Stimulated activated CD4-positive, alpha-beta T cell treated with anti-CD3 and anti-CD28 coated beads, Interleukin-1b, Interleukin-23, amount 100 ng/mL, for 4 hours (primary cell): ENCODE measurements around the gene PPP1R27.

Experiments
- DNase-seq, 2 donors: peaks; one replicate each; pipeline ENCODE4 v3.0.0-alpha.2; 2020; ENCODE audit warnings: low read depth in 2 of 2

Gene PPP1R27

DNA sequence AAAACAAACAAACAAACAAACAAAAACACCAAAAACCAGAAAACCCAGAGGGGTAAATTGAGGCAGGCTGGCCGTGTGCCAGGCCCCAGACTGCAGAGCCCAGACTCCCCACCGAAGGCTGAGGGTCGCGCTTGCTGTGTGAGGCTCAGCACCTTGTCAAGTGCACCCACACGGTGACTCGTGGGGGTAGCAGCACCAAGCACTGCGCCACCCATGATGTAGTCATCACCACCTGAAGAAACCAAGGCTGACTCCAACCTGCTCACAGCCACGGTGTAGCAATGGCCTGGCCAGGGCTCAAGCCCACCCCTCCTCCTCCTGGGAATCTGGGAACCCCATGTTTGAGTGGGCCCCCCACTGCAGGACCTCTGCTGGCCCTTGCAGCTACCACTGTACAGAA lies 13.7 kb downstream of the PPP1R27 start:
- no peak for DNase-seq

DNA sequence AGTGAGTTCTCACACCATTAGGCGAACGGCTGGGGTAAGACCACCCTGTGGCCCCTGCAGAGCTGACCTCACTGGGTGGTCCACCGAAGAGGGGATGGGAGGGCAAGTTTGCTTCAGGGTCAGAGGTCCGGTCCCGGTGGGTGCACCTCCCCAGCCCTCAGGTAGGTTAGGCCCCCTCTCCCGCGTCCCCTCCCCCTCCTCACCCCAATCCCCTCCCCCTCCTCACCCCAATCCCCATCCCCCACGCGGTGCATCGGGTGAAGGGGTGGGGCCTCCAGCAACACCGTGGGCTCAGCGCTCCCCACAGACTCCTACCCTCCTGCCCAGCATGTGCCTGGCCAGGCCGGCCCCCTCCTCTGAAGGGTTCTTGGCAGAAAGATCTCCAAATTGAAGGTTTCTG lies 15.1 kb downstream of the PPP1R27 start:
- DNase-seq: no peak

DNA sequence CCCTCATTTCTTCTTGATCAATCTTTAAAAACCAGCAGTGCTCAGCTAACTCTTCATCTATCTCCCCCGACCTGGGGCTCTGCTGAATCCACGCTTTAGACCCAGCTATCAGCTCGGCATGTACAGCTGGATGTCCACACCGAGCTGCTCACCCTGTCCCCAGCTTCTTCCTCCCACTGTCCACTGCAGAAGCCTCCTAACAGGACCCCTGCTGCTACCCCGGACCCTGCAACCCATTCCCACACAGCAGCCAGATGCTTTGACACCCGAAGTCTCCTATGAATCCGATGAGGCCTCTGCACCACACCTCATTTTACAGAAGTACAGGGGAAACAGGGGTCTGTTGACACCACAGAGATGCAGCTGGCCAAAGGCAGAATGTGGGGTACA lies 17.1 kb downstream of the PPP1R27 start:
- DNase-seq: no peak

DNA sequence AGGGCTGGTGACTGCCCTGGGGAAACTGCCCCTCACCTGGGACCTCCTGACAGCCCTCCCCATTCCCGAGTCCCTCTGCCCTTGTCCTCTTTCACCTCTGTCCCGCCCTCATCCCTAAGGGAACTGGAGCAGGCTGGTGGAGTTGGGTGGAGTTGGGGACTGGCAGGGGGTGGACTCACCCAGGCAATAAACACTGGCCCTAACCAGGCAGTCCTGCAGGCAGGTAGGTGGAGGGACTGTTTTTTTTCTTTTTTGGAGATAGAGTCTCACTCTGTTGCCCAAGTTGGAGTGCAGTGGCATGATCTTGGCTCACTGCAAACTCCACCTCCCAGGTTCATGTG lies 19.2 kb downstream of the PPP1R27 start:
- no peak for DNase-seq

DNA sequence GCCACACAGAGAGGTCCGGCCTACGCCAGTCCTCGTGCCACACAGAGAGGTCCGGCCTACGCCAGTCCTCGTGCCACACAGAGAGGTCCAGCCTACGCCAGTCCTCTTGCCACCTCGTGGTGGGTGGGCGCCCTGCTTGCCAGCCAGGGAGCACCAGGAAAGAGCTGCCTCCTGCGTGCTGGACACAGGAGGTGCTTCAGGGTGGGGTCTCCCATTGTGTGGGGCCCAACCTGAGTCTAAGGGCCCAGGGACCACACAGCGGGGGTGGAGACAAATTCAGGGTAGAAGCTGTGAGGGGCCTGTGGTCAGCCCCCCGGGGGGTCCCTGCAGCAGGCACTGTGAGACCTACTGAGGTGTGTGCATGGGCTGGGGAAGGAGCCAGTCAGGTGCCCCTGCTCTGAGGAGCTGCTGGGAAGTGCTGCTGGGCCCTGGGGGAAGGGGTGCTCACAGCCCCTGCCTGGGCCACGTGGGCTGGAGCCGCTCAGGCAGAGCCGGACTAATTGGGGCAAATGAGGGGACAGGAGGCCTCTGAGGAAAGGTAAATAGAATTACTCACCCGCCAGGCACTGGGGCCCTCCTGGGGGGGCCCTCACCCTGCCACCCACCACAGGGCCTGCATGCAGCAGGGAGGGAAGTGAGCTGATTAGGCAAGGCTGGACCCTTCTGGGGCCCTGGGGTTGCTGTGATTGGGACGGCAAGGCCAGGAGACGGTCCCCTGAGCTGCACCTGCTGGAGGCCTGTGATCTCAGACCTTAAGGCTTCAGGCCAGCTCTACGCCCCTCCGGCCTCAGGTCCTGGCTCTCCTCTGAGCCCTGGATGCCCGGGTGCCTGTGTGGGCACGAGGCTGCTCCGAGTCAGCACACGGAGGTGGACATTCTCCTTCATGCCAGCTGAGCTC lies 19.9 kb downstream of the PPP1R27 start:
- DNase-seq: no peak

DNA sequence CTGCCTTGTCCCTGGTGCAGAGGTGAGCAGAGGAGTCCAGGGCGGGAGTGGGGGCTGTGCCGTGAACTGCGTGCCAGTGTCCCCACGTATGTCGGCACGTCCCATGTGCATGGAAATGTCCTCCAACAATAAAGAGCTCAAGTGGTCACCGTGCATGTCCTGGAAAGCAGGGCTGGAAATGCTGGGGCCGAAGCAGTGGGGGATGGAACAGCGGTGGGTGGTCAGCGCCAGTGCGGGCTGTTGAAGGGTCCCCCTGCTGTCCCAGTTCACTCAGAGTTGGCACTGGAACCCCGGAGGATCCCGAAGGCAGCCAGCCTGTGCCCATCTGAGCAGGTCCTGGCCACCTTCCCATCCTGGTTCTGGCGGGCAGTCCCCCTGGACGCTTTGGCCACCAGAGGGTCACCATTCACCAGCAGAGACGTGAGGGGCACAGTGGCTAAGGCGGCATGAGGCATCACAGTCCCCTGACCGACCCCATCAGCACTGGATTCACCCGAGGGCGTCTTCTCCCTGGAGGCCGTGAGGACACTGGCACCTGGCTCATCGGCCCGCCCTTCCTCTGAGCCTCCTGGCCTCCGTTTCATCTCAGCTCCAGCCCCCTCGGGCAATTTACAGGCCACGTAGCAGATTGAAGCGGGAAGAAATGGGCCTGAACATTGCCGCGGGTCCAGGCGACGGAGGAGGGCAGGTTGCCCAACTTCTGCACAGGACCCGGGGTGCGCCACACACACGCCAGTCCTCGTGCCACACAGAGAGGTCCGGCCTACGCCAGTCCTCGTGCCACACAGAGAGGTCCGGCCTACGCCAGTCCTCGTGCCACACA lies 20.8 kb downstream of the PPP1R27 start:
- DNase-seq: no peak

DNA sequence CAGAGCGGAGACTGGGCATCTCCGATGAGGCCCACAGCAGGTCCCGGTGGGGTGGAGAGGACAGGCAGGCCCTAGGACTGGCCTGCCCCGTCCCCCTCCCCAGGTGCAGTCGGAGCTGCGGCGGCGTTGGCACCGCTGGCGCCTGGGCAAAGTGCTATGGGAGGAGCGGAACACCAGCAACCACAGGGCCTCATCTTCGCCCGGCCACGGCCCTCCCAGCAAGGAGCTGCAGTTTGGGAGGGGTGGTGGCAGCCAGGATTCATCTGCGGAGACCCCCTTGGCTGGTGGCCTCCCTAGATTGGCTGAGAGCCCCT lies 21.5 kb downstream of the PPP1R27 start:
- DNase-seq: no peak

DNA sequence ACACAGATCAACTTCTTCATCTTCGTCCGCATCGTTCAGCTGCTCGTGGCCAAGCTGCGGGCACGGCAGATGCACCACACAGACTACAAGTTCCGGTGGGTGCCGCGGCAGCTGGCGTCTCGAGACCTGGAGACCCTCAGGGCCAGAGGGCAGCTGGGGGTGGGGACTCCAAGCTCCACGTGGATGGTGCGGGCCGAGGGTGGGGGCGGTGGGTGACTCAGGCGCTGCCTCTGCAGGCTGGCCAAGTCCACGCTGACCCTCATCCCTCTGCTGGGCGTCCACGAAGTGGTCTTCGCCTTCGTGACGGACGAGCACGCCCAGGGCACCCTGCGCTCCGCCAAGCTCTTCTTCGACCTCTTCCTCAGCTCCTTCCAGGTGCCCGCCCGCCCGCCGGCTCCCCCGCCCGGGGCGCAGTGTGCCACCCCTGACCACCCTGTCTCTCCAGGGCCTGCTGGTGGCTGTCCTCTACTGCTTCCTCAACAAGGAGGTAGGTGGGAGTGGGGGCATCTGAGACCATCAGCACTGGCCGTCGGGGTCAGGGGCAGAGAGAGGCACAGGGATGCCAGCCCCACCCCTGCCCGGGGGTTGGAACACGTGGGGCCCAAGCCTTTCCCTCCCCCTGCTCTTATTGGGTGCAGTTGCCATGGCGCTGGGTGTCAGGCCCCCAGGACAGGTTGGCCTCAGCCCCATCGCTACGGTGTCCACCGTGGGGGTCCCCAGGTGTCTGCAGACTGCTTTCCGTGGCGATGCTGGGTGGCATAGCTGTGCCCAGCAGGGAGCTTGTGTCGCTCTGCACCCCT lies 22.1 kb downstream of the PPP1R27 start:
- no peak for DNase-seq

- no peak for DNase-seq
Observed at GRCh38 chr17:81811705-81812570, 22.9 kb downstream of the PPP1R27 start.

DNA sequence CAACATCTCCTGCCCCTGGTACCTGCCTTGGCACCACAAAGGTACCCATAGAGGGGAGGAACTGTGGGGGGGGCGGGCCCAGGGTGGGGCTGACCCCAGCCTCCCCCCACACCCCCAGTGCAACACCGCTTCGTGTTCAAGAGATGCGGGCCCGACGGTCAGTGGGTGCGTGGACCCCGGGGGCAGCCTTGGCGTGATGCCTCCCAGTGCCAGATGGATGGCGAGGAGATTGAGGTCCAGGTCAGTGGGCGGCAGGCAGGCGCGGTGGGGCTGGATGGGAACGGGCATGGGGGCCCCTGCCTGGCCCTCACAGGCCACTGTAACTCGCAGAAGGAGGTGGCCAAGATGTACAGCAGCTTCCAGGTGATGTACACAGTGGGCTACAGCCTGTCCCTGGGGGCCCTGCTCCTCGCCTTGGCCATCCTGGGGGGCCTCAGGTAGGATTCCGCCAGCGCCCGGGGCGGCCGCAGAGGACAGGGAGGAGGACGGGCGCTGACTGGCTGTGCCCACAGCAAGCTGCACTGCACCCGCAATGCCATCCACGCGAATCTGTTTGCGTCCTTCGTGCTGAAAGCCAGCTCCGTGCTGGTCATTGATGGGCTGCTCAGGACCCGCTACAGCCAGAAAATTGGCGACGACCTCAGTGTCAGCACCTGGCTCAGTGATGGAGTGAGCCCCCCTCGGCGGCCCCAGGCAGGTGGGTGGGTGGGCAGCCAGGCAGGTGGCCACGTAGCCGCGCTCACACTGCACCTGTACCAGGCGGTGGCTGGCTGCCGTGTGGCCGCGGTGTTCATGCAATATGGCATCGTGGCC lies 23.8 kb downstream of the PPP1R27 start:
- no peak for DNase-seq

DNA sequence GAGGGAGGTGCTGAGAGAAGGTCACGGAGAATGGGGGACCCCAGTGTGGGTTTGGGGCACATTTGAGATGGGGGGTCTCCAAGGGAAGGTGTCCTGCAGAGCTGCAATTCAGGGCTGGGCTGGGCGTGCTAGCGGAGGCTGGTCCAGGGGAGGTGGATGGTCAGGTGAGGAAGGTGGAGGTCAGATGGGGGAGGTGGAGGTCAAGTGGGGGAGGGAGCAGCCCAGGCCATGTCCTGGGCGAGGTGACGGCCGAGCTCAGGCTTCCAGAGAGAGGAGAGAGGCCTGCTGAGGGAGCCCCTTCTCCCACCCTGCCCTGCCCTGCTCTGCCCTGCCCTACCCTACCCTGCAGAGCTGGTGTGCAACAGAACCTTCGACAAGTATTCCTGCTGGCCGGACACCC lies 24.4 kb downstream of the PPP1R27 start:
- no peak for DNase-seq

DNA sequence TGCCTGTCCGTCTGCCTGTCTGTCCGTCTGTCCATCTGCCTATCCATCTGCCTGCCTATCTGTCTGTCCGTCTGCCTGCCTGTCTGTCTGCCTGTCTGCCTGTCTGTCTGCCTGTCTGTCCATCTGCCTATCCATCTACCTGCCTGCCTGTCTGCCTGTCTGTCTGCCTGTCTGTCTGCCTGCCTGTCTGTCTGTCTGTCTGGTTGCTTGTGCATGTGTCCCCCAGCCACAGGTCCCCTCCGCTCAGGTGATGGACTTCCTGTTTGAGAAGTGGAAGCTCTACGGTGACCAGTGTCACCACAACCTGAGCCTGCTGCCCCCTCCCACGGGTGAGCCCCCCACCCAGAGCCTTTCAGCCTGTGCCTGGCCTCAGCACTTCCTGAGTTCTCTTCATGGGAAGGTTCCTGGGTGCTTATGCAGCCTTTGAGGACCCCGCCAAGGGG lies 25.3 kb downstream of the PPP1R27 start:
- no peak for DNase-seq

DNA sequence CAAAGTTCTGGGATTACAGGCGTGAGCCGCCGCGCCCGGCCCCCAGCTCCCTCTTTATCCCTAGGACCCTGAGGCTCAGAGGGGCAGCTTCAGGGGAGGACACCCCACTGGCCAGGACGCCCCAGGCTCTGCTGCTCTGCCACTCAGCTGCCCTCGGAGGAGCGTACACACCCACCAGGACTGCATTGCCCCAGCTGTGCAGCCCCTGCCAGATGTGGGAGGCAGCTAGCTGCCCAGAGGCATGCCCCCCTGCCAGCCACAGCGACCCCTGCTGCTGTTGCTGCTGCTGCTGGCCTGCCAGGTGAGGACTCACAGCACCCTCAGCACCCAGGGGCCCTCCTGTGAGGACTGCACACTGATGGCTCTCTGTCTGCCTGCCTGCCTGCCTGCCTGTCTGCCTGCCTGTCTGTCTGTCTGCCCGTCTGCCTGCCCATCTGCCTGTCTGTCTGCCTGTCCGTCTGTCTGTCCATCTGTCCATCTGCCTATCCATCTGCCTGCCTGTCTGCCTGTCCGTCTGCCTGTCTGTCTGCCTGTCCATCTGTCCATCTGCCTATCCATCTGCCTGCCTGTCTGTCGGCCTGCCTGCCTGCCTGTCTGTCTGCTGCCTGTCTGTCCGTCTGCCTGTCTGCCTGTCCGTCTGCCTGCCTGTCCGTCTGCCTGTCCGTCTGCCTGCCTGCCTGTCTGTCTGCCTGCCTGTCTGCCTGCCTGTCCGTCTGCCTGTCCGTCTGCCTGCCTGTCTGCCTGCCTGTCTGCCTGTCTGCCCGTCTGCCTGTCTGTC lies 25.9 kb downstream of the PPP1R27 start:
- DNase-seq: no peak

DNA sequence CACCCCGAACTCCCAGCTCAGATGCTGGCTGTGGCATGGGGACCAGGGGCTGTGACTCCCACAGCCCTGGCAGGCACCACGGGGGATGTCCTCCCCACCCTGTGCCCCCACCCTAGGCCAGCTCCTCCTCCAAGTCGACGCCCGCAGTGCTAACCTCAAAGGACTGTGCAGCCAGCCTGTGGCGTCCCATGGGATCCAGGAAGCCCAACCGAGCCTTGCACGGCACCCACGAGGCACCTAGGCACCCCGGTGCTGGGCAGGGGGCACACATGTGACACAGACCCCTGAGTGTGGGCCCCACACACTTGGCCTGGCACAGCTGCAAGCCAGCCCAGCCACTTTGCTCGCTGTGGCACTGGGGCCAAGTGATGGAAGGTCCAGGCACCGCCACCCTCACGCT lies 27.0 kb downstream of the PPP1R27 start:
- DNase-seq: no peak

GRCh38 chr17:81807210-81807719 lies 27.6 kb downstream of the PPP1R27 start:
- no peak for DNase-seq

DNA sequence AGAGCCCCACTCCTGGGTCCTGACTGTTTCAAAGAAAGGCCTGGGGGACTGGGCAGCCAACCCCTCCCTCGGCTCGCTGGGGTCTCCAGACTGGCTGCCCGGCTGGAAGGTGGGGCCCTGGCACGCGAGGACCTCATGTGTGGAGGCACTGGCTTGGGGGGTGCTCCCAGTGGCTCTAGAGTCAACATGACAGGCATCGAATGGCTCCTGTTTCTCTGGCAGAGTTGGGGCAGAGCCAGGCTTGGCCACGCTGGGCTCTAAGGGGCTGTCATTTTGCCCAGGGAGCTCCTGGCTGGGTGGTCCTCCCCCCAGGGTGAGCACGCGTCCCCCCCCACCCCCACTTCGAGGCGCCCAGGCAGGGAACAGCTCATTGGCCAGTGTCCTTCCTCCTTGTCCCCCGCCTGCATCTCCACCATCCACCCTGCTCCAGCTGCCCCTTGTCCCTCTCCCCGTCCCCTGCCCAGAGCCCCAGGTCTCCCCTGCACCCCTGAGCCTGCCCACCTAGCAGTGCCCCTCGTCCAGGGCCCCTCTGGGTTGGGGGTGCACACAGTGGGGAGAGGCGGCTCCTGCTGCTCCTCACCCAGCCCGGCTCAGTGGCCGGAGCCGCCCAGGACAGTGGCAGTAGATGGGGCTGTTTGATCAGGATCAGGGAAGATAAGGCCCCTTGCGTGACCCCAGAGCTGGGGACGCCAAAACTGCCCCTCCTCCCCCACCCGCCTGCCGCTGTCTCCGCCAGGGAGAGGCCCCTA lies 28.2 kb downstream of the PPP1R27 start:
- DNase-seq: no peak

DNA sequence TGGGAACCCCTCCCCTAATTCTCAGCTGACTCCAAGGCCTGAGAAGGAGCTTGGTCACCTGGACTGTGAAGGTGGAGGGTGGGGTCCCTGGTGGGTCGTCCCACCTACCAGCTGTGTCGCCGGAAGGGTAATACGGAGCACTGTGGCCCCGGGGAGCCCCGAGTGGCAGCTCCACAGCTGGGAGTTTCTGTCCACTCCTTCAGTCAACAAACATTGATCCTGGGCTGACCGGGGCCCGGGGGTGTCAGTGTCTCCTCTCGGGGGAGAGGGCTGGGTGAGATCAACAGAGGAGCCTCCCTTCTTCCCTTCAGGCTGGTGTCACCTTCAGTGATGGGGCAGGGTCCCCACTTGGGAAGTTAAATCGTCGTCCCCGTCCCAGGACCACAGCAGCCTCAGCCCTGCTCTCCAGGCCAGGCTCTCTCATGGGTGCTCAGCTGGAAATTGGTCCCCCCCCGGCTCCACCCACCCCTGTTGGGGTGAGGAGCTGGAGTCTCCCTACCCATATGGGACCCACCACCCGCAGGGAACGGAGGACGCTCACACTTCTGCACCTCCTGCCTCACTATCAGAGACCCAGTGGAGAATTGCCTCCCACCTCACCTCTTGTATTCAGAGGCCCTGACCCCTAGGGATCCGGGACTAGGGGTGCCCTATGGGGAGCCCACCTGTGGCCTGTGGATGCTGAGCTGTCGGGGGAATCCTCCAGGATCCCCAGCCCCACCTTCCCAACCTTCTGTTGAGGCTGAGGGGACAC lies 29.0 kb downstream of the PPP1R27 start:
- DNase-seq: no peak
